ENCODE data around the gene GOSR1.
"Not testable (repeated sequence)": the region's sequence is repeated elsewhere in the genome, so short reads cannot be mapped to it uniquely, and the experiment has no call there.

The GOSR1 gene

DNA sequence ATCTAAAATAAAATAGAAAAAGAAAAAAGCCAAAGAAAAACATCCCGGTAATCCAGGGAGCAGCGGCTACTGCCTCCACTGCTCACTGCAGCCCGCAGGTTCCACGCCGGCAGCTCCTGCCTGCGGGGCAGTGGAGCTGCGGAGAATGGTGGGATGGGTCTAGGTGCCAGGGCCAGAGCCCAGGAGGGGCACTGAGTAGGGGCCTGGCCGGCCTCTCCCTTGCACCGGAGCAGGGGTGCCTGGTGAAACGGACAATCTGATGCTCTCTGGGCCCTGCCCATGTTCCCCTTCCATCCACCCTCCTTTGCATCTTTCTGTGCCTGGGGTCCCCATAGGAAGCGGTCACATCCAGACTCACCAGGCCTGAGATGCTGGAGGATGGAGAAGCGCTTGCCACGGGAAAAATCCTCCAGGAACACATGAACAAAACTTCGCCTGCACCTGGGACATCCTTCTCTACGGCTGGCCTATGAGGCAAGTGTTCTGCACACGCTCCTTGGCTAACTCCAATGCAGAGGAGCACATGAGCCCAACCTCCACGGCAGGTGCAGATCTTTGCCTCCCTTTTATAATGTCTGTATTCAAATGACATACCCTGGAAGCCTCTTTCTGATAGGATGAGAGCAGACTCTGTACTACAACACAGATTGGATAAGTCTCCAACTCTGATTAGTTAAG, 98.6 kb downstream of the GOSR1 start:
- ATAC-seq = not testable (repeated sequence)

DNA sequence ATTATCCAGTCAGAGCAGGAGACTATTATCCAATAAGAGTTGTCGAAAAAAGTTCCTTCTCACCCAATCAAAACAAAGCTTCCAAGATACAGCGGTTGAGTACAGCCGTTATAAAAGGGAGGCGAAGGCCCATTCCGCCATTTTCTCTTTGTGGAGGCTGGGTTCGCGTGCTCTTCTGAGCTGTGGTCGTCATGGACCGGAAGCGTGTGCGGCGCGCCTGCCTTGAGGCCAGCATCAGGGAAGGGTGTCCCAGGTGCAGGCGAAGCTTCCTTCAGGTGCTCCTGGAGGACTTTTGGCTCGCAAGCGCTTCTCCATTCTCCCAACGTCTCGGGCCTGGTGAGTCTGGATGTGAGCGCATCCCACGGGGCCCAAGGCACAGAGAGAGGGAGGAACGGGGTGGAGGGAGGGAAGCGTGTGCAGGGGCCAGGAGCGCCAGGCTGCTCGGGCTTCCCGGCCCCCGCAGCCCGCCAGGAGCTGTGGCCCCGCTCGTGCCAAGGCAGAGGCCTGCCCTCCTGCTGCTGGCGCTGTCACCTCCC, 99.2 kb downstream of the GOSR1 start:
- TF ChIP-seq GLIS3 (CRISPR knock-in tag; IDR thresholded peaks at IDR 0.05) = no peak
- no peak for ATAC-seq

Measured in SK-N-SH treated with all-trans-retinoic acid at 6 μM for 48 hours (cell line).